ENCODE measurements around the gene HOXD3. TPM values are rescaled to one million over a fixed set of nuclear protein-coding genes. Genes with fewer than 3 reads are reported as not detected.
A peak's percentile ranks its signal among the peaks of the same experiment; 100 is the strongest.

HOXD3 gene
- total RNA-seq, 1 donor, result 1.1 TPM

GRCh38 chr2:176138923-176139660 is 18.0 kb upstream of the HOXD3 start:
- H4K20me1 ChIP-seq (ENCODE audit: insufficient read depth, low read length), result peaks cover 4% of the 10 kb centered on the region
- DNase-seq (ENCODE audit: insufficient read length, low spot score, missing footprints), result peak; percentile 77
- no peaks in the 10 kb centered on the region for H3K36me3 ChIP-seq (ENCODE audit: insufficient read depth, low read length)
- no peak overlapping the region for H2AFZ ChIP-seq (ENCODE audit: low read length)
- no peaks in the 10 kb centered on the region for H3K9me3 ChIP-seq (ENCODE audit: low read depth, low read length)
- peaks cover 57% of the 10 kb centered on the region for H3K79me2 ChIP-seq (ENCODE audit: insufficient read depth, low read length)
- H3K27me3 ChIP-seq (ENCODE audit: insufficient read depth, low read length), result no peaks in the 10 kb centered on the region
- H3K27ac ChIP-seq (ENCODE audit: low read depth, low read length), result peak overlapping the region; percentile 5
- H3K4me3 ChIP-seq (ENCODE audit: insufficient read depth, low read length), result peak overlapping the region; percentile 1
- peaks cover 24% of the 10 kb centered on the region for H3K4me1 ChIP-seq (ENCODE audit: insufficient read depth, low read length)
- H3K4me2 ChIP-seq (ENCODE audit: insufficient read depth, low read length), result peak overlapping the region; percentile 25
- no peak for TF ChIP-seq CTCF (IDR thresholded peaks at IDR 0.05; ENCODE audit: extremely low read depth, low read depth, low read length)

- H3K79me2 ChIP-seq (ENCODE audit: insufficient read depth, low read length), result peaks cover 57% of the 10 kb centered on the region
- peak overlapping the region; percentile 60 for H3K27ac ChIP-seq (ENCODE audit: low read depth, low read length)
- no peaks in the 10 kb centered on the region for H3K36me3 ChIP-seq (ENCODE audit: insufficient read depth, low read length)
- DNase-seq (ENCODE audit: insufficient read length, low spot score, missing footprints), result peak; percentile 93
- H2AFZ ChIP-seq (ENCODE audit: low read length), result peak overlapping the region; percentile 87
- H4K20me1 ChIP-seq (ENCODE audit: insufficient read depth, low read length), result peaks cover 6% of the 10 kb centered on the region
- no peaks in the 10 kb centered on the region for H3K9me3 ChIP-seq (ENCODE audit: low read depth, low read length)
- H3K27me3 ChIP-seq (ENCODE audit: insufficient read depth, low read length), result no peaks in the 10 kb centered on the region
- no peak for TF ChIP-seq CTCF (IDR thresholded peaks at IDR 0.05; ENCODE audit: extremely low read depth, low read depth, low read length)
- H3K4me3 ChIP-seq (ENCODE audit: insufficient read depth, low read length), result peak overlapping the region; percentile 79
- H3K4me1 ChIP-seq (ENCODE audit: insufficient read depth, low read length), result peaks cover 24% of the 10 kb centered on the region
- H3K4me2 ChIP-seq (ENCODE audit: insufficient read depth, low read length), result peak overlapping the region; percentile 79
Measured at GRCh38 chr2:176139661-176140512, 17.2 kb upstream of the HOXD3 start.

- H3K4me2 ChIP-seq (ENCODE audit: insufficient read depth, low read length), result peak overlapping the region; percentile 79
- H2AFZ ChIP-seq (ENCODE audit: low read length), result peak overlapping the region; percentile 87
- H3K4me1 ChIP-seq (ENCODE audit: insufficient read depth, low read length), result peaks cover 16% of the 10 kb centered on the region
- H3K27ac ChIP-seq (ENCODE audit: low read depth, low read length), result peak overlapping the region; percentile 60
- H3K4me3 ChIP-seq (ENCODE audit: insufficient read depth, low read length), result peak overlapping the region; percentile 79
- peaks cover 6% of the 10 kb centered on the region for H4K20me1 ChIP-seq (ENCODE audit: insufficient read depth, low read length)
- peak; percentile 76 for TF ChIP-seq CTCF (IDR thresholded peaks at IDR 0.05; ENCODE audit: extremely low read depth, low read depth, low read length)
- no peaks in the 10 kb centered on the region for H3K36me3 ChIP-seq (ENCODE audit: insufficient read depth, low read length)
- peaks cover 57% of the 10 kb centered on the region for H3K79me2 ChIP-seq (ENCODE audit: insufficient read depth, low read length)
- no peaks in the 10 kb centered on the region for H3K9me3 ChIP-seq (ENCODE audit: low read depth, low read length)
- DNase-seq (ENCODE audit: insufficient read length, low spot score, missing footprints), result peak; percentile 100
- H3K27me3 ChIP-seq (ENCODE audit: insufficient read depth, low read length), result no peaks in the 10 kb centered on the region
Measured at GRCh38 chr2:176140513-176141317, 16.4 kb upstream of the HOXD3 start.

Measured in osteoblast (primary cell).